GM12864 (cell line): Measurements from ENCODE around the gene PTPN1.

Experiments used
- DNase-seq: peaks from one replicate; pipeline ENCODE4 v3.0.0-alpha.2; 2011; ENCODE audit warnings: low read depth
- H3K4me3 ChIP-seq: 2 replicates; pipeline ENCODE4 v1.5.1; 2011; ENCODE audit warnings: mild to moderate bottlenecking, low read depth, low read length, control low read depth
- TF ChIP-seq, protein P1 (sequence below): IDR thresholded peaks from 2 replicates; pipeline ENCODE4 v1.5.1; 2011; ENCODE audit warnings: low read depth, mild to moderate bottlenecking, moderate library complexity, low read length, control low read depth, inconsistent platforms; ENCODE audit errors: missing control alignments

The PTPN1 gene

DNA sequence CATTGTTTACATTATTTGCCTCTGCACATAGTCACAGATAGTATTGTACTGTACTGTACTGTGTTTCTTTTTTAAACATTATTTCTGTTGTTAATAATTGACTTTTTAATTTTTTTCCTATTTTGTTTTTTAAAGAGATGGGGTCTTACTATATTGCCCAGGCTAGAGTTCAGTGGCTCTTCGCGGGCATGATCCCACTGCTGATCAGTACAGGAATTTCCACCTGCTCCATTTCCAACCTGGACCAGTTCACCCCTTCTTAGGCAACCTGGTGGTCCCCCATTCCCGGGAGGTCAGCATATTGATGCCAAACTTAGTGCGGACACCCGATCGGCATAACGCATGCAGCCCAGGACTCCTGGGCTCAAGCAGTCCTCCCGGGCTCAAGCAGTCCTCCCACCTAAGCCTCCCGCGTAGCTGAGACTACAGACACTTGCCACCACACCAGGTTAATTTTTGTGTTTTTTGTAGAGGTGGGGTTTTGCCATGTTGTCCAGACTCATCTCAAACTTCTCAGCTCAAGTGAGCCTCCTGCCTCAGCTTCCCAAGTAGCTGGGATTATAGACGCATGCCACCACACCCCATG is 47.5 kb downstream of the PTPN1 start:
- TF ChIP-seq, protein P1, sequence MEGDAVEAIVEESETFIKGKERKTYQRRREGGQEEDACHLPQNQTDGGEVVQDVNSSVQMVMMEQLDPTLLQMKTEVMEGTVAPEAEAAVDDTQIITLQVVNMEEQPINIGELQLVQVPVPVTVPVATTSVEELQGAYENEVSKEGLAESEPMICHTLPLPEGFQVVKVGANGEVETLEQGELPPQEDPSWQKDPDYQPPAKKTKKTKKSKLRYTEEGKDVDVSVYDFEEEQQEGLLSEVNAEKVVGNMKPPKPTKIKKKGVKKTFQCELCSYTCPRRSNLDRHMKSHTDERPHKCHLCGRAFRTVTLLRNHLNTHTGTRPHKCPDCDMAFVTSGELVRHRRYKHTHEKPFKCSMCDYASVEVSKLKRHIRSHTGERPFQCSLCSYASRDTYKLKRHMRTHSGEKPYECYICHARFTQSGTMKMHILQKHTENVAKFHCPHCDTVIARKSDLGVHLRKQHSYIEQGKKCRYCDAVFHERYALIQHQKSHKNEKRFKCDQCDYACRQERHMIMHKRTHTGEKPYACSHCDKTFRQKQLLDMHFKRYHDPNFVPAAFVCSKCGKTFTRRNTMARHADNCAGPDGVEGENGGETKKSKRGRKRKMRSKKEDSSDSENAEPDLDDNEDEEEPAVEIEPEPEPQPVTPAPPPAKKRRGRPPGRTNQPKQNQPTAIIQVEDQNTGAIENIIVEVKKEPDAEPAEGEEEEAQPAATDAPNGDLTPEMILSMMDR: no peak
- no peak for DNase-seq
- H3K4me3 ChIP-seq: no peak overlapping the region

- H3K4me3 ChIP-seq: no peak overlapping the region
- no peak for DNase-seq
Observed at GRCh38 chr20:50558483-50558925, 48.3 kb downstream of the PTPN1 start.

GRCh38 chr20:50559149-50559548 is 49.0 kb downstream of the PTPN1 start:
- TF ChIP-seq, protein P1: no peak
- DNase-seq: no peak
- H3K4me3 ChIP-seq: no peak overlapping the region

More at GRCh38 chr20:50558483-50558925, 48.3 kb downstream of the PTPN1 start:
- TF ChIP-seq, protein P1: no peak

DNA sequence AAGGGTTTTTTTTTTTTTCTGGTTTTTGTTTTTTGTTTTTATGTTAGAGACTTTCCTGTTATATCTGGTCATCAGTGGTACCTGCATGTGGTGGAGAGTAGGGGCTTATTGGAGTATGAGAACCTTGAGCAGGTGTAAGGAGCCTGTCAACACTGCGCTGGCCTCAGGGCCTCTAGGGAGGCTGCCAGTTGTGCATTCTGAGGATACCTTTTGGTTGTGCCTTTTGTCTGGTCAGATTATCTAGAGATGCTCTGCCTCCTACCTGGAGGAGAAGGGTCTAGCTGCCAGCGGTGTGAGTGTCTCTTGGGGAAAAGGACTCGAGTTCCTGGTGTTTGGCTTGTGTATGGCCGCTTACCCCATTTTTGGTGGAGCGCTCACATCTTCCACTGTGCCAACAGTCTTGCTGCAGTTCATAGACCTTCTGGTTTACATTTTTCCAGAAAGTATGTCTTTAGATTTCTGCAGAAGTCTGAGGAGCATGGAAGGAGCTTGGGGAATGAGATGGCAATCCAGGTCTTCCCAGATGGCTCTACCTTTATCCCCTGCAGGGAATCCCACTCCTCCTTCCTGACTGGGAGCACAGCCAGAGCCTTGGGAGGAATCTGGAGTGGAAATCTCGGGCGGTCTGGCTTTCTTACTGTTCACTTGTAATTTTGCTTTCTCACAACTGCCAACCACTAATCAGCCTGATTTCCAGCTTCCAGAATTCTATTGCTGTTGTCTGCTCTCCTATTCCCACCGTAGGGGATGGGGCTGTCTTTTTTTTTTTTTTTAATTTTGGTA is 49.9 kb downstream of the PTPN1 start:
- TF ChIP-seq, protein P1: no peak
- no peak overlapping the region for H3K4me3 ChIP-seq
- DNase-seq: no peak

- no peak for DNase-seq
- no peak overlapping the region for H3K4me3 ChIP-seq
- TF ChIP-seq, protein P1: no peak
Observed at GRCh38 chr20:50560867-50561266, 50.7 kb downstream of the PTPN1 start.

- TF ChIP-seq, protein P1: no peak
- H3K4me3 ChIP-seq: no peak overlapping the region
- no peak for DNase-seq
Observed at GRCh38 chr20:50561379-50562078, 51.3 kb downstream of the PTPN1 start.
